Hepatocyte (in vitro differentiated cells): ENCODE results near the gene ATP6V1B1. TPM values are rescaled to one million over a fixed set of nuclear protein-coding genes. Genes with fewer than 3 reads are reported as not detected.
"Not testable (repeated sequence)": the region's sequence is repeated elsewhere in the genome, so short reads cannot be mapped to it uniquely, and the experiment has no call there.

Experiments
- DNase-seq: peaks from one replicate; pipeline ENCODE4 v3.0.0-alpha.2; 2016; ENCODE audit warnings: low spot score
- H2AFZ ChIP-seq: fragments of 200-600 bp; sonication (generic); 2 replicates; pipeline ENCODE4 v1.6.0; 2016; ENCODE audit warnings: antibody characterized with exemption, mild to moderate bottlenecking
- H3K27ac ChIP-seq: fragments of 200-600 bp; sonication (generic); 2 replicates; pipeline ENCODE4 v1.5.1; 2016; ENCODE audit warnings: mild to moderate bottlenecking
- H3K27me3 ChIP-seq: fragments of 200-600 bp; sonication (generic); 2 replicates; pipeline ENCODE4 v1.6.1; 2016
- H3K36me3 ChIP-seq: fragments of 200-600 bp; sonication (generic); replicated peaks from 2 replicates; pipeline ENCODE4 v1.5.1; 2016; ENCODE audit warnings: low read depth; ENCODE audit not compliant: insufficient read depth
- H3K4me1 ChIP-seq: fragments of 200-600 bp; sonication (generic); 2 replicates; pipeline ENCODE4 v1.5.1; 2016; ENCODE audit warnings: mild to moderate bottlenecking, moderate library complexity; ENCODE audit not compliant: insufficient read depth
- H3K4me2 ChIP-seq: fragments of 200-600 bp; sonication (generic); 2 replicates; pipeline ENCODE4 v1.6.0; 2016
- H3K4me3 ChIP-seq: fragments of 200-600 bp; sonication (generic); 2 replicates; pipeline ENCODE4 v1.5.1; 2016; ENCODE audit warnings: mild to moderate bottlenecking
- H3K79me2 ChIP-seq: fragments of 200-600 bp; sonication (generic); 2 replicates; pipeline ENCODE4 v1.6.0; 2017; ENCODE audit warnings: mild to moderate bottlenecking
- H3K9me2 ChIP-seq: fragments of 200-600 bp; sonication (generic); replicated peaks from 2 replicates; pipeline ENCODE4 v1.6.0; 2017; ENCODE audit warnings: mild to moderate bottlenecking; ENCODE audit not compliant: insufficient read depth
- H3K9me3 ChIP-seq: fragments of 200-600 bp; sonication (generic); 2 replicates; pipeline ENCODE4 v1.5.1; 2016; ENCODE audit warnings: low read depth, mild to moderate bottlenecking
- H4K20me1 ChIP-seq: fragments of 200-600 bp; sonication (generic); 2 replicates; pipeline ENCODE4 v1.6.0; 2016; ENCODE audit warnings: mild to moderate bottlenecking; ENCODE audit not compliant: insufficient read depth, poor library complexity, severe bottlenecking
- CTCF ChIP-seq: fragments of 200-600 bp; sonication (generic); IDR thresholded peaks from 2 replicates; pipeline ENCODE4 v1.5.1; 2016; ENCODE audit warnings: antibody characterized with exemption, mild to moderate bottlenecking; ENCODE audit not compliant: poor library complexity
- EZH2 ChIP-seq: fragments of 200-600 bp; sonication (generic); IDR thresholded peaks from 2 replicates; pipeline ENCODE4 v1.6.1; 2016; ENCODE audit warnings: antibody characterized with exemption, mild to moderate bottlenecking, borderline replicate concordance
- WGBS: methylation state at CpG from one replicate; pipeline ENCODE4 v1.1.6; 2016; ENCODE audit warnings: low lambda C conversion rate; ENCODE audit errors: missing lambda C conversion rate; 5-methylcytosine and 5-hydroxymethylcytosine counted together
- polyA plus RNA-seq: library from polyadenylated mRNA; unstranded; fragments of >200 nt; fragmentation: Nextera tagmentation; extraction: Ambion mirVana; gene quantifications from 2 replicates; pipeline ENCODE4 v1.2.1, GENCODE V29; 2016
- total RNA-seq: library from RNA; depleted of rRNA; stranded (reverse); fragments of >200 nt; gene quantifications from 2 replicates; pipeline ENCODE4 v1.2.3, GENCODE V29; 2014

The ATP6V1B1 gene
- total and polyA plus RNA-seq, 2 experiments from 2014 or later, result 1.7 to 2.9 TPM

DNA sequence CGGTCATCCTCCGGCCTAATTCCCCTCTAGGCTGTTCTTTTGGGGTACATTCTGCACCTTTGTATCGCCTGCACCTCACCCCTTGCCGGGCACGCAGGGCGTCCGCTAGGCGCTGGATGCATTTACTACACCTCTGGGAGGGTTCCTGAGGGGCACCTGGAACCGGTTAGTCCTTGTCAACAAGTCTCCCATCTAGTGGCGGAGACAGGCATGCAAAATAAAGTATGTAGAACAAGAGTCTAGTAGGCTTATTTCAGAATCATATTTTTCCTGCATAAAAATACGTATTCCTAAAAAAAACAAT, 59.7 kb downstream of the ATP6V1B1 start:
- Histone ChIP-seq H3K9me3 (no peaks in the 10 kb centered on the region), H3K4me2 (peak overlapping the region; percentile 93), H3K4me3 (peak overlapping the region; percentile 74), H3K27me3 (no peaks in the 10 kb centered on the region), H3K4me1 (peaks cover 12% of the 10 kb centered on the region), H2AFZ (peak overlapping the region; percentile 94), H3K27ac (no peak overlapping the region), H4K20me1 (peaks cover 12% of the 10 kb centered on the region), H3K36me3 (no peaks in the 10 kb centered on the region), H3K9me2 (no peaks in the 10 kb centered on the region), H3K79me2 (peaks cover 24% of the 10 kb centered on the region)
- DNase-seq, result peak; percentile 78
- TF ChIP-seq CTCF (peak; percentile 42), EZH2 (no peak)
- WGBS, result 6% methylated on average over 11 of the region's 11 CpGs

DNA sequence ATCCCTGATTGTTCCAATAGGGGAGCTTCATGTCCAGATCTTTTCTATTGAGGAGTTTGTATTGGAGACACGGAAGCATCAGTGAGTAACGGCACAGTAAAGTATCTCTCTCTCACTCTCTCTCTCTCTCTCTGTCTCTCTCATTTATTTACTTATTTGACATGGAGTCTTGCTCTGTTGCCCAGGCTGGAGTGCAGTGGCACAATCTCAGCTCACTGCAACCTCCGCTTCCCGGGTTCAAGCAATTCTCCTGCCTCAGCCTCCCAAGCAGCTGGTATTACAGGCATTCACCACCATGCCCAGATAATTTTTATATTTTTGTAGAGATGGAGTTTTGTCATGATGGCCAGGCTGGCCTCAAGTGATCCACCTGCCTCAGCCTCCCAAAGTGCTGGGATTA, 63.2 kb downstream of the ATP6V1B1 start:
- H3K36me3 ChIP-seq, H3K27ac ChIP-seq, H3K9me2 ChIP-seq, H3K4me3 ChIP-seq, H2AFZ ChIP-seq, H3K27me3 ChIP-seq, H3K79me2 ChIP-seq, H3K4me2 ChIP-seq, H3K4me1 ChIP-seq, H4K20me1 ChIP-seq, H3K9me3 ChIP-seq, DNase-seq: not testable (repeated sequence)
- WGBS, result 87% methylated on average over 4 of the region's 4 CpGs

DNA sequence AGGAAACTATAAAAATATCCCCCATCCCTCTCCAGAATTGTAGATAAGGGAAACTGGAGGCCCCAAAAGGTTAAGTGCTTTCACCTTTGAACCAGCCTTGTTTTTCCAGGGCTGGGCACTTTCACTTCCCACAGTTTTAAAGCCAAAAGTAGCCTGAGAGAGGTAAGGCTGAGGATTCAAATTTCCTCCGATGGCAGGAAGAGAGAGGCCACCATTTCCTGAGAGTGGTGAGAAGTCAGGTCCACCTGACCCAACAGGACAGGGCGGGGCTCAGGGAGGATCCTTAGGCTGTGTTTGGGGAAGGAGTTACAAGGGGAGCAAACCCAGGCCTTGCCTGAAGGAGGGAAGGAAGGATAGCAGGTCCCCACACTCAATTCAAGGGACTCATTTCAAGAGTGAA, 63.7 kb downstream of the ATP6V1B1 start:
- no peak for TF ChIP-seq EZH2
- Histone ChIP-seq H3K9me2 (no peaks in the 10 kb centered on the region), H3K79me2 (peaks cover 2% of the 10 kb centered on the region), H3K4me2 (no peak overlapping the region), H3K27me3 (no peaks in the 10 kb centered on the region), H3K36me3 (no peaks in the 10 kb centered on the region), H3K4me3 (no peak overlapping the region), H3K27ac (no peak overlapping the region), H3K9me3 (no peaks in the 10 kb centered on the region), H2AFZ (no peak overlapping the region), H3K4me1 (peaks cover 6% of the 10 kb centered on the region), H4K20me1 (no peaks in the 10 kb centered on the region)
- WGBS, result 72% methylated on average over 2 of the region's 2 CpGs
- no peak for DNase-seq

GRCh38 chr2:70999931-71000330, 64.2 kb downstream of the ATP6V1B1 start:
- not testable (repeated sequence) for H3K9me2 ChIP-seq, H3K4me1 ChIP-seq, H2AFZ ChIP-seq, H4K20me1 ChIP-seq, DNase-seq, H3K79me2 ChIP-seq, H3K27me3 ChIP-seq, H3K4me3 ChIP-seq, H3K27ac ChIP-seq, H3K4me2 ChIP-seq, H3K9me3 ChIP-seq, H3K36me3 ChIP-seq
- WGBS, result 95% methylated on average over 10 of the region's 10 CpGs

GRCh38 chr2:71000780-71001591, 65.3 kb downstream of the ATP6V1B1 start:
- Histone ChIP-seq H3K27ac (peak overlapping the region; percentile 51), H3K9me3 (no peaks in the 10 kb centered on the region), H4K20me1 (no peaks in the 10 kb centered on the region), H3K9me2 (no peaks in the 10 kb centered on the region), H3K4me1 (peaks cover 6% of the 10 kb centered on the region), H3K79me2 (no peaks in the 10 kb centered on the region), H3K27me3 (no peaks in the 10 kb centered on the region), H3K4me2 (peak overlapping the region; percentile 76), H3K4me3 (no peak overlapping the region), H2AFZ (peak overlapping the region; percentile 100), H3K36me3 (no peaks in the 10 kb centered on the region)
- peak; percentile 80 for DNase-seq
- 31% methylated on average over 21 of the region's 21 CpGs for WGBS
- TF ChIP-seq CTCF (peak; percentile 84), EZH2 (no peak)
